Heart left ventricle (tissue), 13 donors: Measurements from ENCODE around the gene ALK.

Source experiments
- POLR2A ChIP-seq, 2 donors: fragments of 450-650 bp; IDR thresholded peaks; one replicate each; pipeline ENCODE4 v1.6.1; 2017; ENCODE audit warnings: antibody characterized with exemption in 2 of 2, mild to moderate bottlenecking in 2 of 2, moderate library complexity in 2 of 2
- TF ChIP-seq, protein P1 (sequence below), 12 donors: fragments of 200-600 bp; sonication (generic) in 4 of 12; IDR thresholded peaks; one replicate each; pipeline versions ENCODE4 v1.5.0 to v1.8.0; 2018 to 2022; ENCODE audit warnings: antibody characterized with exemption in 12 of 12, mild to moderate bottlenecking in 5 of 12
- donor health status: ischemic (EF 13 %, LVEDD 7.1; RV severe dilation, severe dysfunction).
- donor health status: DM: no; HTN: yes; CAD: no.
- donor health status: DM: no; HTN: no; CAD: no.
- donor health status: ischemic (EF 25% LVEDD 6.9; RV normal size, moderate dysfunction).
- donor health status: ischemic (EF 25% LVEDD 5.7; RV mildly dilated, moderate dysfunction).
- donor health status: ischemic (EF 35%, LVEDD 5.7; RV mildly dilated, moderate dysfunction).
- donor health status: nonischemic (EF 11% LVEDD 7.7; RV severe dilation, severe dysfunction).
- donor health status: DM: yes; HTN: yes; CAD: no.
- donor health status: PGD.
- donor health status: ischemic (EF 29% LVEDD 5.4; RV normal size, mild dysfunction).
- donor health status: nonischemic (EF 23%, LVEDD 6.1; RV moderate dilation, normal function).

DNA sequence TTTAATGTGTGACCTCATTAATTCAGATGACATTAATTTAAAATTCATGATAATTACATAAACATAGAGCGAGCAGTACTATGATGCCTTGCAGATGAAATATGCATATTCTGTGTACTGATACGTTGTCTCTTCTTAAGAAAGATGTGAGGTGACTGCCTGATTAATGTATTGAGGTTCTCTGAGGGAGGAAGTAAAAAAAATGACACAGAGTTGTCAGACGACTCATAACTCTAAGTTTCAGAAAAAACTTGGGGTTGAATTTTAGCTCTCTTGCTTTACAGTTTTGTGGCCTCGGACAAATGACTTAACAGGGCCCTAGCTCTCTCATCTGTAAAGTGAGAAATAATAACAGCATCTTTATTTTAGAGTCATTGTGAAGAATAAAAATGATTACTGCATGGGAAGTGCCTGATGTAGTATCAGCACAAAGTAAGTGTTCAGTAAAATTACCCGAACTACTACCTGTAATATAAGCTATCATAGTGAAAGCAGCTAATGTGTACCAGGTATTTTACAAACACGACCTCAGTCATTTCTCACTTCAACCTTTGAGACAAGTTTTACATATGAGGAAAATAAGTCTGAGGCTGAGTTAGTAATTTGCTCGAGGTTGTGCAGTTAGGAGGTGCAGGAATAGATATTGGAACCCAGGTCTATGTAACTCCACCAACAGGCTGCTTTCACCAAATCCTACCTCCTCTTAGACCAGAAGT, 65.3 kb downstream of the ALK start:
- TF ChIP-seq, protein P1, sequence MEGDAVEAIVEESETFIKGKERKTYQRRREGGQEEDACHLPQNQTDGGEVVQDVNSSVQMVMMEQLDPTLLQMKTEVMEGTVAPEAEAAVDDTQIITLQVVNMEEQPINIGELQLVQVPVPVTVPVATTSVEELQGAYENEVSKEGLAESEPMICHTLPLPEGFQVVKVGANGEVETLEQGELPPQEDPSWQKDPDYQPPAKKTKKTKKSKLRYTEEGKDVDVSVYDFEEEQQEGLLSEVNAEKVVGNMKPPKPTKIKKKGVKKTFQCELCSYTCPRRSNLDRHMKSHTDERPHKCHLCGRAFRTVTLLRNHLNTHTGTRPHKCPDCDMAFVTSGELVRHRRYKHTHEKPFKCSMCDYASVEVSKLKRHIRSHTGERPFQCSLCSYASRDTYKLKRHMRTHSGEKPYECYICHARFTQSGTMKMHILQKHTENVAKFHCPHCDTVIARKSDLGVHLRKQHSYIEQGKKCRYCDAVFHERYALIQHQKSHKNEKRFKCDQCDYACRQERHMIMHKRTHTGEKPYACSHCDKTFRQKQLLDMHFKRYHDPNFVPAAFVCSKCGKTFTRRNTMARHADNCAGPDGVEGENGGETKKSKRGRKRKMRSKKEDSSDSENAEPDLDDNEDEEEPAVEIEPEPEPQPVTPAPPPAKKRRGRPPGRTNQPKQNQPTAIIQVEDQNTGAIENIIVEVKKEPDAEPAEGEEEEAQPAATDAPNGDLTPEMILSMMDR (IDR thresholded peaks at IDR 0.05), result no peak
- TF ChIP-seq POLR2A (IDR thresholded peaks at IDR 0.05), result no peak
